Ovary (tissue), 3 donors: ENCODE results near the gene CHN1.

Source experiments
- CTCF ChIP-seq, 3 donors: fragments of 450-650 bp in 2 of 3; fragments of 200-600 bp in 1 of 3; IDR thresholded peaks; one replicate each; pipeline versions ENCODE4 v1.5.1 to v1.8.0; 2016 to 2022; ENCODE audit warnings: antibody characterized with exemption in 3 of 3, mild to moderate bottlenecking in 1 of 3
- EP300 ChIP-seq: sonication (generic); formaldehyde crosslinking; IDR thresholded peaks from one replicate; pipeline ENCODE4 v1.6.1; 2017; ENCODE audit warnings: antibody characterized with exemption
- POLR2A ChIP-seq: fragments of 450-650 bp; IDR thresholded peaks from one replicate; pipeline ENCODE4 v1.6.1; 2017; ENCODE audit warnings: antibody characterized with exemption, mild to moderate bottlenecking, moderate library complexity
- donor health status: DM: no; HTN: no; CAD: no.

- TF ChIP-seq CTCF (IDR thresholded peaks at IDR 0.05), result no peak
- TF ChIP-seq POLR2A, result no peak
- TF ChIP-seq EP300, result no peak
Observed at GRCh38 chr2:174929786-174930185, 75.4 kb downstream of the CHN1 start.
